ENCODE results near the gene HNRNPAB. TPM values are rescaled to one million over a fixed set of nuclear protein-coding genes. Genes with fewer than 3 reads are reported as not detected.
A peak's percentile ranks its signal among the peaks of the same experiment; 100 is the strongest.
"Not testable (repeated sequence)": the region's sequence is repeated elsewhere in the genome, so short reads cannot be mapped to it uniquely, and the experiment has no call there.

The HNRNPAB gene
- total and polyA plus RNA-seq, 9 of the 15 experiments (the other 6 are each of a cell fraction or from before 2014, with no cell fraction given) = 34.6 to 425 (median 236) TPM

- TF ChIP-seq REST (IDR thresholded peaks at IDR 0.05; ENCODE audit: borderline replicate concordance) = peak; percentile 22; the same call in 1 of the 2 replicates
- TF ChIP-seq REST (CRISPR knock-in tag; IDR thresholded peaks at IDR 0.05; ENCODE audit: low read depth) = no peak
- TF ChIP-seq NFE2 (IDR thresholded peaks at IDR 0.05; ENCODE audit: low read depth) = 0 out of 2 replicates have a peak, but pooled peaks have one; percentile 26
- TF ChIP-seq ZNF785 (CRISPR knock-in tag; IDR thresholded peaks at IDR 0.05) = no peak
- TF ChIP-seq, protein P1, sequence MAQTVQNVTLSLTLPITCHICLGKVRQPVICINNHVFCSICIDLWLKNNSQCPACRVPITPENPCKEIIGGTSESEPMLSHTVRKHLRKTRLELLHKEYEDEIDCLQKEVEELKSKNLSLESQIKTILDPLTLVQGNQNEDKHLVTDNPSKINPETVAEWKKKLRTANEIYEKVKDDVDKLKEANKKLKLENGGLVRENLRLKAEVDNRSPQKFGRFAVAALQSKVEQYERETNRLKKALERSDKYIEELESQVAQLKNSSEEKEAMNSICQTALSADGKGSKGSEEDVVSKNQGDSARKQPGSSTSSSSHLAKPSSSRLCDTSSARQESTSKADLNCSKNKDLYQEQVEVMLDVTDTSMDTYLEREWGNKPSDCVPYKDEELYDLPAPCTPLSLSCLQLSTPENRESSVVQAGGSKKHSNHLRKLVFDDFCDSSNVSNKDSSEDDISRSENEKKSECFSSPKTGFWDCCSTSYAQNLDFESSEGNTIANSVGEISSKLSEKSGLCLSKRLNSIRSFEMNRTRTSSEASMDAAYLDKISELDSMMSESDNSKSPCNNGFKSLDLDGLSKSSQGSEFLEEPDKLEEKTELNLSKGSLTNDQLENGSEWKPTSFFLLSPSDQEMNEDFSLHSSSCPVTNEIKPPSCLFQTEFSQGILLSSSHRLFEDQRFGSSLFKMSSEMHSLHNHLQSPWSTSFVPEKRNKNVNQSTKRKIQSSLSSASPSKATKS (CRISPR knock-in tag; IDR thresholded peaks at IDR 0.05) = no peak
- peak in 1 of 2 experiments; percentile 60; a peak in 2 of 4 replicates for TF ChIP-seq RAD21 (CRISPR knock-in tag; conservative IDR thresholded peaks at IDR 0.05 in 1 of 2, IDR thresholded peaks at IDR 0.05 in 1 of 2)
These were observed 7.3 kb upstream of the HNRNPAB start (continued) for GRCh38 chr5:178196986-178197385.

DNA sequence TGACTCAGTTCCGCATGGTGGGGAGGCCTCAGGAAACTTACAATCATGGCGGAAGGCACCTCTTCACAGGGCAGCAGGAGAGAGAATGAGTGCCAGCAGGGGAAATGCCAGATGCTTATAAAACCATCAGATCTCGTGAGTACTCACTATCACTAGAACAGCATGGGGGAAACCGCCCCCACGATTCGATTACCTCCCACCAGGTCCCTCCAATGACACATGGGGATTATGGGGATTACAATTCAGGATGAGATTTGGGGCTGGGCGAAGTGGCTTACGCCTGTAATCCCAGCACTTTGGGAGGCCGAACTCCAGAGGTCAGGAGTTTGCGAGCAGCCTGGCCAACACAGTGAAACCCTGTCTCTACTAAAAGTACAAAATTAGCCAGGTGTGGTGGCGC lies 6.2 kb upstream of the HNRNPAB start:
- DNase-seq (ENCODE audit: extremely low read depth in 1 of 4, low spot score in 3 of 4); H3K27ac ChIP-seq (ENCODE audit: extremely low read depth, low read depth, low read length); intact Hi-C loops (cut with micrococcal nuclease); H4K20me1 ChIP-seq (replicated peaks; ENCODE audit: control insufficient read depth, insufficient read depth, low read length); in situ Hi-C loops (cut with MboI); FAIRE-seq; H3K9ac ChIP-seq (ENCODE audit: insufficient read depth in 1 of 2, low read depth in 2 of 2, low read length in 2 of 2); H3K9me1 ChIP-seq (ENCODE audit: control insufficient read depth, insufficient read depth, low read length); H3K36me3 ChIP-seq (ENCODE audit: control insufficient read depth, insufficient read depth, low read length); H3K4me2 ChIP-seq (ENCODE audit: insufficient read depth, low read length); CTCF ChIA-PET (ENCODE audit: low intra/inter-chr PET ratio); H3K79me2 ChIP-seq (ENCODE audit: control insufficient read depth, insufficient read depth, low read length); BruUV-seq (replicated peaks); H3K4me3 ChIP-seq; ATAC-seq; H3K9me3 ChIP-seq (replicated peaks; ENCODE audit: control insufficient read depth, insufficient read depth, low read depth, low read length); H2AFZ ChIP-seq (ENCODE audit: low read depth, low read length): not testable (repeated sequence)
- 64% methylated on average over 11 of the region's 11 CpGs for WGBS (ENCODE audit: insufficient coverage, low coverage, missing lambda C conversion rate)
- Histone ChIP-seq H3K4me1 (replicated peaks in 1 of 2; ENCODE audit: control insufficient read depth in 2 of 2, insufficient read depth in 2 of 2, low read length in 2 of 2) (peaks cover 3 to 14% of the 10 kb centered on the region in 2 experiments; a peak in 4 of 5 replicates), H3K27me3 (ENCODE audit: control insufficient read depth in 2 of 2, insufficient read depth in 2 of 2, low read length in 2 of 2) (peaks cover 5 to 16% of the 10 kb centered on the region in 2 experiments; a peak in 3 of 5 replicates)
- POLR2A ChIA-PET = interaction anchor here (2.0 kb wide), 1 partner anchor 8 kb away, joined by 11 read pairs; no protein-coding TSS in a partner anchor

All from K562 (cell line).